ENCODE measurements around the gene MAN2A2. TPM values are rescaled to one million over a fixed set of nuclear protein-coding genes. Genes with fewer than 3 reads are reported as not detected.

Gene MAN2A2
- total and polyA plus RNA-seq, 2 of the 8 experiments (the other 6 are each of a cell fraction or from before 2014, with no cell fraction given): 23.1 to 29.7 TPM

DNA sequence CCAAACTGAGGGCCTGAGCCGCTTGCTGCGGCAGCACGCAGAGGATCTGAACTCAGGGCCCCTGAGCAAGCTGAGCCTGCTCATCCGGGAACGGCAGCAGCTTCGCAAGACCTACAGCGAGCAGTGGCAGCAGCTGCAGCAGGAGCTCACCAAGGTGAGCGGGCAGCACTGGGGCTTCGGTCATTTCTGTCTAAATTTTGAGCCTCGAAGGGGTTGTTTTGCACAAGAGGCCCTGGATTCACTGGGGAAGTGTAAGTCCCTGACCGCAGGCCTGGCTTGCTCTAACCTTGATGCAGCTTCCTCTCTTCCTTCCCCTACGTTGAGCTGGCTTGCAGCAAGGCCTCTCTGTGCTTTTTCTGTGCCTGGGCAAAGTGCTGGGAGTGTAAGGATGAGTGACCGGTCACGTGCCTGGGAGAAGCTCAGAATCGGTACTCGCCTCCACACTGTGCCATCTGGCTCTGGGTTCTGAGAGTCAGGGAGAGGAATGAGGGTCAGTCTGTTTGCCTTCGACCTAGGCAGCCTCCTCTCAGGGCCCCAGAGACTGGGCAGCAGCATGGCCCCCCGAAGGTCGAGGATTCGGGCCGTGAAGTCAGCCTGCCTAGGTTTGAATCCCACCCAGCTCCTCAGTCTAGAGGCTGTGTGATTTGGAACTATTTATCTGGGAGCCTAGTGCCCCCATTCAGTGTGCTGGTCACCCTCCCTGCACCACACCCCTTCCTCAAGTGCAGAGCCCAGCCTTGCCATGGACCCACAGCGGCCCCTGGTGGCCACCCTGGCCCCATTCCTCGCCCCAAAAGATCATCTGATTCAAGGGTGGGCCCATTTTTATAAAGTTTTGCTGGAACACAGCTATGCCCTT lies 17.4 kb upstream of the MAN2A2 start:
- no peak overlapping the region for H3K23ac ChIP-seq (ENCODE audit: insufficient read length)
- H2BK20ac ChIP-seq (ENCODE audit: low read length): no peak overlapping the region
- H3K14ac ChIP-seq (ENCODE audit: insufficient read length): no peak overlapping the region
- ChIA-PET CTCF (ENCODE audit: partially characterized antibody) (interaction anchor here (0.6 to 5.5 kb wide), 63 partner anchors 12 to 719 kb away, joined by 3 to 132 read pairs (median 5); partner anchors contain the start of genes BLM, FURIN, HDDC3 and MAN2A2), POLR2A (ENCODE audit: partially characterized antibody) (interaction anchor here (0.7 to 4.7 kb wide), 6 partner anchors 12 to 330 kb away, joined by 3 to 22 read pairs (median 8); partner anchors contain the start of gene UNC45A)
- H3K36me3 ChIP-seq (ENCODE audit: control insufficient read depth in 2 of 4, insufficient read depth in 4 of 4, low read length in 3 of 4): peaks cover 0 to 3% (median 0%) of the 10 kb centered on the region in 4 experiments; a peak in 1 of 8 replicates
- H2BK5ac ChIP-seq (ENCODE audit: low read depth, low read length): 0 out of 2 replicates have a peak overlapping the region, but pooled peaks have one; percentile 0
- H4K20me1 ChIP-seq (replicated peaks in 1 of 2; ENCODE audit: control insufficient read depth in 1 of 2, insufficient read depth in 2 of 2, low read length in 2 of 2): peaks cover 0 to 5% of the 10 kb centered on the region in 2 experiments
- H4K91ac ChIP-seq (replicated peaks; ENCODE audit: insufficient read length, low read length): peak overlapping the region; percentile 12
- H3K9ac ChIP-seq (replicated peaks in 1 of 4; ENCODE audit: extremely low read depth in 1 of 4, low read depth in 3 of 4, low read length in 3 of 4): no peak overlapping the region
- H3K4ac ChIP-seq (replicated peaks; ENCODE audit: insufficient read length, low read depth, low read length): no peak overlapping the region
- no peaks in the 10 kb centered on the region for H3K9me3 ChIP-seq (ENCODE audit: insufficient read depth in 2 of 2, low read depth in 1 of 2, low read length in 1 of 2)
- no peak overlapping the region for H3K18ac ChIP-seq (ENCODE audit: extremely low read depth, low read length)
- no peaks in the 10 kb centered on the region for H3K27me3 ChIP-seq (replicated peaks in 1 of 4; ENCODE audit: control insufficient read depth in 3 of 4, extremely low read depth in 1 of 4, insufficient read depth in 3 of 4, low read length in 3 of 4)
- no peaks in the 10 kb centered on the region; the same call in 1 of the 2 replicates for H3K79me1 ChIP-seq (ENCODE audit: low read depth, low read length)
- no peak overlapping the region for H3K27ac ChIP-seq (ENCODE audit: low read depth, low read length)
- no peak overlapping the region; the same call in 1 of the 2 replicates for H2AK5ac ChIP-seq (ENCODE audit: low read depth, low read length)
- peak overlapping the region; percentile 81 for H4K8ac ChIP-seq (ENCODE audit: extremely low read depth, insufficient read depth, low read length)
- H3K4me3 ChIP-seq (ENCODE audit: extremely low read depth in 1 of 4, insufficient read depth in 2 of 4, low read depth in 3 of 4, low read length in 4 of 4): no peak overlapping the region
- peaks cover 0 to 24% (median 15%) of the 10 kb centered on the region in 4 experiments; a peak in 6 of 7 replicates for H3K4me1 ChIP-seq (replicated peaks in 1 of 4; ENCODE audit: control insufficient read depth in 3 of 4, insufficient read depth in 4 of 4, low read length in 3 of 4)
- H2BK15ac ChIP-seq (ENCODE audit: low read length): no peak overlapping the region
- FAIRE-seq: peak; percentile 45
- peak overlapping the region; percentile 10; the same call in 1 of the 2 replicates for H2BK12ac ChIP-seq (ENCODE audit: low read depth, low read length)
- no peak overlapping the region for H3K56ac ChIP-seq (replicated peaks; ENCODE audit: insufficient read length, low read depth, low read length)
- 75% methylated on average over 22 of the region's 23 CpGs; no CpG with 5 or more reads in 1 of the 2 experiments for WGBS, 2 experiments (ENCODE audit: extremely low coverage in 1 of 2, insufficient coverage in 1 of 2, insufficient read length in 1 of 2, insufficient replicate concordance in 2 of 2, low coverage in 1 of 2, low lambda C conversion rate in 2 of 2, missing lambda C conversion rate in 1 of 2)
- H4K5ac ChIP-seq (ENCODE audit: insufficient read length, low read depth, low read length): no peak overlapping the region
- H2BK120ac ChIP-seq (replicated peaks; ENCODE audit: low read depth, low read length): no peak overlapping the region
- no peak overlapping the region; a peak in 1 of 4 replicates for H3K4me2 ChIP-seq (ENCODE audit: insufficient read depth in 1 of 2, low read depth in 2 of 2, low read length in 2 of 2)
- no peak overlapping the region for H2AFZ ChIP-seq (ENCODE audit: low read length)
- DNase-seq (ENCODE audit: low read depth in 1 of 2, low spot score in 2 of 2): peak in 1 of 2 experiments; percentile 96
- H3K23me2 ChIP-seq (ENCODE audit: low read depth, low read length): no peaks in the 10 kb centered on the region; the same call in 1 of the 2 replicates
- no peaks in the 10 kb centered on the region for H3K79me2 ChIP-seq (ENCODE audit: control insufficient read depth in 1 of 2, insufficient read depth in 2 of 2, low read length in 2 of 2)
- TF ChIP-seq, protein P1, sequence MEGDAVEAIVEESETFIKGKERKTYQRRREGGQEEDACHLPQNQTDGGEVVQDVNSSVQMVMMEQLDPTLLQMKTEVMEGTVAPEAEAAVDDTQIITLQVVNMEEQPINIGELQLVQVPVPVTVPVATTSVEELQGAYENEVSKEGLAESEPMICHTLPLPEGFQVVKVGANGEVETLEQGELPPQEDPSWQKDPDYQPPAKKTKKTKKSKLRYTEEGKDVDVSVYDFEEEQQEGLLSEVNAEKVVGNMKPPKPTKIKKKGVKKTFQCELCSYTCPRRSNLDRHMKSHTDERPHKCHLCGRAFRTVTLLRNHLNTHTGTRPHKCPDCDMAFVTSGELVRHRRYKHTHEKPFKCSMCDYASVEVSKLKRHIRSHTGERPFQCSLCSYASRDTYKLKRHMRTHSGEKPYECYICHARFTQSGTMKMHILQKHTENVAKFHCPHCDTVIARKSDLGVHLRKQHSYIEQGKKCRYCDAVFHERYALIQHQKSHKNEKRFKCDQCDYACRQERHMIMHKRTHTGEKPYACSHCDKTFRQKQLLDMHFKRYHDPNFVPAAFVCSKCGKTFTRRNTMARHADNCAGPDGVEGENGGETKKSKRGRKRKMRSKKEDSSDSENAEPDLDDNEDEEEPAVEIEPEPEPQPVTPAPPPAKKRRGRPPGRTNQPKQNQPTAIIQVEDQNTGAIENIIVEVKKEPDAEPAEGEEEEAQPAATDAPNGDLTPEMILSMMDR (IDR thresholded peaks at IDR 0.05; ENCODE audit: control extremely low read depth in 1 of 3, insufficient read depth in 1 of 3, low read depth in 1 of 3, low read length in 3 of 3): peak in 2 of 3 experiments; percentile 91; a peak in 3 of 4 replicates
- TF ChIP-seq CEBPB (IDR thresholded peaks at IDR 0.05; ENCODE audit: low read depth, low read length): no peak
- 0 out of 3 replicates have a peak, but pooled peaks of 1 of the 2 experiments have one; percentile 29 for TF ChIP-seq EP300 (IDR thresholded peaks at IDR 0.05; ENCODE audit: borderline replicate concordance in 1 of 2, low read depth in 2 of 2, low read length in 2 of 2)
- TF ChIP-seq EZH2 (IDR thresholded peaks at IDR 0.05; ENCODE audit: low read depth, low read length, severe bottlenecking): no peak
- no peak for TF ChIP-seq ASH2L (IDR thresholded peaks at IDR 0.05; ENCODE audit: low read length)
- TF ChIP-seq, protein P2, sequence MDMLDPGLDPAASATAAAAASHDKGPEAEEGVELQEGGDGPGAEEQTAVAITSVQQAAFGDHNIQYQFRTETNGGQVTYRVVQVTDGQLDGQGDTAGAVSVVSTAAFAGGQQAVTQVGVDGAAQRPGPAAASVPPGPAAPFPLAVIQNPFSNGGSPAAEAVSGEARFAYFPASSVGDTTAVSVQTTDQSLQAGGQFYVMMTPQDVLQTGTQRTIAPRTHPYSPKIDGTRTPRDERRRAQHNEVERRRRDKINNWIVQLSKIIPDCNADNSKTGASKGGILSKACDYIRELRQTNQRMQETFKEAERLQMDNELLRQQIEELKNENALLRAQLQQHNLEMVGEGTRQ (IDR thresholded peaks at IDR 0.05; ENCODE audit: low read length): no peak
